ENCODE measurements around the gene CD164. TPM values are rescaled to one million over a fixed set of nuclear protein-coding genes. Genes with fewer than 3 reads are reported as not detected.
A peak's percentile ranks its signal among the peaks of the same experiment; 100 is the strongest.

CD164 gene
- total and polyA plus RNA-seq, 2 of the 13 experiments (the other 11 are each of a cell fraction or from before 2014, with no cell fraction given) = 222 to 293 TPM

- TF ChIP-seq ZNF572 (CRISPR knock-in tag; IDR thresholded peaks at IDR 0.05) = 0 out of 2 replicates have a peak, but pooled peaks have one; percentile 59
- TF ChIP-seq, protein P1, sequence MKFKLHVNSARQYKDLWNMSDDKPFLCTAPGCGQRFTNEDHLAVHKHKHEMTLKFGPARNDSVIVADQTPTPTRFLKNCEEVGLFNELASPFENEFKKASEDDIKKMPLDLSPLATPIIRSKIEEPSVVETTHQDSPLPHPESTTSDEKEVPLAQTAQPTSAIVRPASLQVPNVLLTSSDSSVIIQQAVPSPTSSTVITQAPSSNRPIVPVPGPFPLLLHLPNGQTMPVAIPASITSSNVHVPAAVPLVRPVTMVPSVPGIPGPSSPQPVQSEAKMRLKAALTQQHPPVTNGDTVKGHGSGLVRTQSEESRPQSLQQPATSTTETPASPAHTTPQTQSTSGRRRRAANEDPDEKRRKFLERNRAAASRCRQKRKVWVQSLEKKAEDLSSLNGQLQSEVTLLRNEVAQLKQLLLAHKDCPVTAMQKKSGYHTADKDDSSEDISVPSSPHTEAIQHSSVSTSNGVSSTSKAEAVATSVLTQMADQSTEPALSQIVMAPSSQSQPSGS (CRISPR knock-in tag; IDR thresholded peaks at IDR 0.05) = peak; percentile 60
- no peak for TF ChIP-seq HHEX (CRISPR knock-in tag; IDR thresholded peaks at IDR 0.05)
- TF ChIP-seq THAP7 (CRISPR knock-in tag; IDR thresholded peaks at IDR 0.05) = no peak
- peak; percentile 72 for TF ChIP-seq ZBTB25 (CRISPR knock-in tag; IDR thresholded peaks at IDR 0.05)
- no peak for TF ChIP-seq ZNF256 (CRISPR knock-in tag; conservative IDR thresholded peaks at IDR 0.05)
- TF ChIP-seq CREB3 (CRISPR knock-in tag; IDR thresholded peaks at IDR 0.05) = no peak
- TF ChIP-seq, protein P2, sequence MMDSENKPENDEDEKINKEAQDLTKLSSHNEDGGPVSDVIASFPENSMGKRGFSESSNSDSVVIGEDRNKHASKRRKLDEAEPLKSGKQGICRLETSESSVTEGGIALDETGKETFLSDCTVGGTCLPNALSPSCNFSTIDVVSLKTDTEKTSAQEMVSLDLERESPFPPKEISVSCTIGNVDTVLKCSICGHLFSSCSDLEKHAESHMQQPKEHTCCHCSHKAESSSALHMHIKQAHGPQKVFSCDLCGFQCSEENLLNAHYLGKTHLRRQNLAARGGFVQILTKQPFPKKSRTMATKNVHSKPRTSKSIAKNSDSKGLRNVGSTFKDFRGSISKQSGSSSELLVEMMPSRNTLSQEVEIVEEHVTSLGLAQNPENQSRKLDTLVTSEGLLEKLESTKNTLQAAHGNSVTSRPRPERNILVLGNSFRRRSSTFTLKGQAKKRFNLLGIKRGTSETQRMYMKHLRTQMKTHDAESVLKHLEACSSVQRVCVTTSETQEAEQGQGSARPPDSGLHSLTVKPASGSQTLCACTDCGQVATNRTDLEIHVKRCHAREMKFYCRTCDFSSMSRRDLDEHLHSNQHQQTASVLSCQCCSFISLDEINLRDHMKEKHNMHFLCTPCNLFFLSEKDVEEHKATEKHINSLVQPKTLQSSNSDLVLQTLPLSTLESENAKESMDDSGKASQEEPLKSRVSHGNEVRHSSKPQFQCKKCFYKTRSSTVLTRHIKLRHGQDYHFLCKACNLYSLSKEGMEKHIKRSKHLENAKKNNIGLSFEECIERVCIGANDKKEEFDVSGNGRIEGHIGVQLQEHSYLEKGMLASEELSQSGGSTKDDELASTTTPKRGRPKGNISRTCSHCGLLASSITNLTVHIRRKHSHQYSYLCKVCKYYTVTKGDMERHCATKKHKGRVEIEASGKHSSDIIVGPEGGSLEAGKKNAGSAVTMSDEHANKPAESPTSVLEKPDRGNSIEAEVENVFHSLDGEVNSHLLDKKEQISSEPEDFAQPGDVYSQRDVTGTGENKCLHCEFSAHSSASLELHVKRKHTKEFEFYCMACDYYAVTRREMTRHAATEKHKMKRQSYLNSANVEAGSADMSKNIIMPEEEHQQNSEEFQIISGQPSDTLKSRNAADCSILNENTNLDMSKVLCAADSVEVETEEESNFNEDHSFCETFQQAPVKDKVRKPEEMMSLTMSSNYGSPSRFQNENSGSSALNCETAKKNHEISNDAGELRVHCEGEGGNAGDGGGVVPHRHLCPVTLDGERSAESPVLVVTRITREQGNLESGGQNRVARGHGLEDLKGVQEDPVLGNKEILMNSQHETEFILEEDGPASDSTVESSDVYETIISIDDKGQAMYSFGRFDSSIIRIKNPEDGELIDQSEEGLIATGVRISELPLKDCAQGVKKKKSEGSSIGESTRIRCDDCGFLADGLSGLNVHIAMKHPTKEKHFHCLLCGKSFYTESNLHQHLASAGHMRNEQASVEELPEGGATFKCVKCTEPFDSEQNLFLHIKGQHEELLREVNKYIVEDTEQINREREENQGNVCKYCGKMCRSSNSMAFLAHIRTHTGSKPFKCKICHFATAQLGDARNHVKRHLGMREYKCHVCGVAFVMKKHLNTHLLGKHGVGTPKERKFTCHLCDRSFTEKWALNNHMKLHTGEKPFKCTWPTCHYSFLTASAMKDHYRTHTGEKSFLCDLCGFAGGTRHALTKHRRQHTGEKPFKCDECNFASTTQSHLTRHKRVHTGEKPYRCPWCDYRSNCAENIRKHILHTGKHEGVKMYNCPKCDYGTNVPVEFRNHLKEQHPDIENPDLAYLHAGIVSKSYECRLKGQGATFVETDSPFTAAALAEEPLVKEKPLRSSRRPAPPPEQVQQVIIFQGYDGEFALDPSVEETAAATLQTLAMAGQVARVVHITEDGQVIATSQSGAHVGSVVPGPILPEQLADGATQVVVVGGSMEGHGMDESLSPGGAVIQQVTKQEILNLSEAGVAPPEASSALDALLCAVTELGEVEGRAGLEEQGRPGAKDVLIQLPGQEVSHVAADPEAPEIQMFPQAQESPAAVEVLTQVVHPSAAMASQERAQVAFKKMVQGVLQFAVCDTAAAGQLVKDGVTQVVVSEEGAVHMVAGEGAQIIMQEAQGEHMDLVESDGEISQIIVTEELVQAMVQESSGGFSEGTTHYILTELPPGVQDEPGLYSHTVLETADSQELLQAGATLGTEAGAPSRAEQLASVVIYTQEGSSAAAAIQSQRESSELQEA (CRISPR knock-in tag; IDR thresholded peaks at IDR 0.05; ENCODE audit: not compliant biosample characterization) = no peak
- no peak for TF ChIP-seq ZNF839 (CRISPR knock-in tag; IDR thresholded peaks at IDR 0.05; ENCODE audit: borderline replicate concordance)
- no peak for TF ChIP-seq SATB2 (CRISPR knock-in tag; IDR thresholded peaks at IDR 0.05)
- TF ChIP-seq ATM (IDR thresholded peaks at IDR 0.05; ENCODE audit: borderline replicate concordance) = no peak
- peak; percentile 52; the same call in 1 of the 2 replicates for TF ChIP-seq GATAD2A (CRISPR knock-in tag; IDR thresholded peaks at IDR 0.05)
- TF ChIP-seq ZNF275 (CRISPR knock-in tag; IDR thresholded peaks at IDR 0.05; ENCODE audit: borderline replicate concordance) = 0 out of 2 replicates have a peak, but pooled peaks have one; percentile 85
- no peak for TF ChIP-seq ZNF180 (CRISPR knock-in tag; IDR thresholded peaks at IDR 0.05; ENCODE audit: borderline replicate concordance, low read depth)
These were observed at the start of gene CD164 (continued) for GRCh38 chr6:109381747-109382575.

Data from HepG2 (cell line).